Measurements from ENCODE around the gene CCDC86.
A peak's percentile ranks its signal among the peaks of the same experiment; 100 is the strongest.

Gene CCDC86

DNA sequence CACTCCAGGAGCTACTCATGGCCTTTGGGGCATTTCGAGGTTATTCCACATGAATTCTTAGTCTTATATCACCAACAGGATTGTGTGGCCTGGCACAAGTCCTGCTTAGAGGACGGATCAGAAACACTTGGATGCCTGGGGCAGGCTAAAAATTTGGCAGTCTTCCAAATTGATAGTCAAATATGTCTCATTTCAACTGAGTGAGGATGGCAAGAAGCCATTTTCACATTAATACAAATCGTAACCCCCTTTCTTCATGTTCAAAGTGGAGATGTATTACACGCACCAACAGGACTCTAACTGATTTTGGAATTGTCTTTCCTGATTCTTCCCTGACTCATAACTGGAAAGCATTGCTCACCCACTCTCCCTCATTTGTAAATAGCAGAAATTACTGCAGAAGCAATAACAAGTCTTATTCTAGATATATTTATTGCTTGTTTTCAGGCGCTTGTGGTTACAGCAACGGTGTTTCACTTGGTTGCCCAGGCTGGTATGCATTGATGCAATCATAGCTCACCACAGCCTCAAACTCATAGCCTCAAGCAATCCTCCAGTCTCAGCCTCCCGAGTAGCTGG lies 10.3 kb upstream of the CCDC86 start:
- peak; percentile 65 for DNase-seq

DNA sequence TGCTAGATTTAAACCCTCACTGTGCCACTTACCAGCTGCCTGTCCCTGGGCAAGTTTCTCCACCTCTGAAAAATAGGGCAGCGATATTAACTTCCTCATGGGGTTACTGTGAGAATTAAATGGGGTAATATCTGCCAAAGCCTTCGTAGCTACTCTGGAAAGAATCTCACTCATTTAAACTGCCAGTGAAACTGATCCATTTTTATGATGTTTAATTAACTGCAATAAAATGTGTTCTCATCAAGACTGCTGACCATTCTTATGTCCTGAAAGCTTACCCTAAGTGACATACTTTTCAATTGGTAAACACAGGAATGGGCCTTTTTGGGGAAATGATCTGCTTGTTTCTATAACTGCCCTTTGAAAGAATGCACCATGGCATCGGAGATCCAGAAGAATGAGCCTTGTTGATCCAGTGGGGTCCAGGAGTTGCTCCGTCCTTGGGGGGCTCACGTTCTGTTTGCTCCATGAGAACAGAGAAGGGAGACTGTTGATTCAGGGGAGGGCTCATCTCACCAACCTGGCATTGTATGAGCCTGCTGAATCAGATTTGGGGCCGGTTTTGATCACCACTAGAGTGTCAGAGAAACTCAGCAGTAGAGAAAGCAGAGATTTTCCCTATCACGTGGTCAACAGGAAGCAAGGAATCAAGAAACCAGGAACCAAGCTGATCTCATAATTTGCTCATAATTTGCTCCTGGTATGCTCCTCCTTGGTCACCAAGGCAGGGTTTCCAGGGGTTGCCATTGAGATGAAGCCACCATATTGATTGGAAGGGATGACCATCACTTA lies 7.0 kb upstream of the CCDC86 start:
- DNase-seq = no peak

DNA sequence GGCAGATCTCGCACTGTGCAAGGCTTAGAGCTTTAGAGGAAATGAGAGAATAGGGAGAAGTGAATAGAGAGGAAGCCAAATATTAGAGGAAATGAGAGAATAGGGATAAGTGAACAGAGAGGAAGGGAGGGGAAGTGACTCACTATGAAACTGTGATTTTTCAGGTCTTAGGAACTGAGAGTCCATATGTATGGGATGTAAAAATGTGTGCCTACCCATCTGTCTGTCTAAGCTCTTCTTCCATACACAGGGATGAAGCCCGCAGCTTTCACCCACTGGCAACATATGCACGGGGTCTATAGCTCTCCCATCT lies 6.4 kb upstream of the CCDC86 start:
- DNase-seq = peak; percentile 51

DNA sequence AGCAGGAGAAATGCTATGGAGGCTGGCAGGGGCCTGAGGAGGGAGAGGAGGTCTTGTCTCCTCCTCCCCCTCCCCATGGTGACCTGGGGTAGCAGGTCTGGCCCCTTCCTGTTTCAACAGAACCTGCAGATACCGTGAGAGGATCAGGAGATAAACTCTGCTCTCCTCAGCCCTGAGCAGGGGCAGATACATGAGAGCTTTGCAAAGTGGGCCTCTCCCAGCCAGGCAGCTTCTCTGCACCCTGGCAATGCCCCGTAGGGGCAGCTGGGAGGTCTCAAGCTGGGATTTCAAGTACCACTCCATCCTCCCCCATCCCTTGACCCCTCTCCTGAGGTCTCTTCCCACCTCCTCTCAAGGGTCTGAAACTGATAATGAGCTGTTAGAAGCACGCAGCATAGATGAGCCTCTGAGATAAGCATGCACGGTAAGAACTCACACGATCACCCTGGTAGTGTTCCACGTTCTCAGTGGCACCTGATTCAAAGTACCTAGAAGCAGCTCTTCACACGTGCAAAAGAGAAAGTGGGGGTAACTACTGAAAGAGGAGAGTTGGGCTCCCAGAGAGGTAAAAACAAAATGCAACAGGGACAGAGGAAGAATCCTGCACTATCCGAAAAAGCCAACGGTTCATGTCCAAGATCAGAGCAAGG lies 4.9 kb upstream of the CCDC86 start:
- no peak for DNase-seq

DNA sequence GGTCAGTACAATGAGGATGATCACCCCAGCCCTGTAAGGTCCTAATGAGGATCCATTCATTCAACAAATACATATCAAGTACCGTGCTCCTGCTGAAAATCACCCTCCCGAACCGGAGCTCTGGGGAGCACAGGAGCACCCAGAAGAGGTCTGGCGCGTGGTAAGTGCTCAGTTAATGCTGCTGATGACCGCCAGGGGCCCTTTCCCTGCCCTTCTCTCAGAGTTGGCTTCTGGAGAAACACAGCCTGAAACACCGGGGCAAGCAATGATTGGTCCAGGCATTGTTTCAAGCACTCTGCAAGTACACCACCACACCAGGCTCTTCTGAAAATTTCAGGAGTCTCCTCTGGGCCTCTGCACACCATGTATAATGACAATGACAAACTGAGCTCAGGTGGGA lies 3.8 kb upstream of the CCDC86 start:
- peak; percentile 50 for DNase-seq

DNA sequence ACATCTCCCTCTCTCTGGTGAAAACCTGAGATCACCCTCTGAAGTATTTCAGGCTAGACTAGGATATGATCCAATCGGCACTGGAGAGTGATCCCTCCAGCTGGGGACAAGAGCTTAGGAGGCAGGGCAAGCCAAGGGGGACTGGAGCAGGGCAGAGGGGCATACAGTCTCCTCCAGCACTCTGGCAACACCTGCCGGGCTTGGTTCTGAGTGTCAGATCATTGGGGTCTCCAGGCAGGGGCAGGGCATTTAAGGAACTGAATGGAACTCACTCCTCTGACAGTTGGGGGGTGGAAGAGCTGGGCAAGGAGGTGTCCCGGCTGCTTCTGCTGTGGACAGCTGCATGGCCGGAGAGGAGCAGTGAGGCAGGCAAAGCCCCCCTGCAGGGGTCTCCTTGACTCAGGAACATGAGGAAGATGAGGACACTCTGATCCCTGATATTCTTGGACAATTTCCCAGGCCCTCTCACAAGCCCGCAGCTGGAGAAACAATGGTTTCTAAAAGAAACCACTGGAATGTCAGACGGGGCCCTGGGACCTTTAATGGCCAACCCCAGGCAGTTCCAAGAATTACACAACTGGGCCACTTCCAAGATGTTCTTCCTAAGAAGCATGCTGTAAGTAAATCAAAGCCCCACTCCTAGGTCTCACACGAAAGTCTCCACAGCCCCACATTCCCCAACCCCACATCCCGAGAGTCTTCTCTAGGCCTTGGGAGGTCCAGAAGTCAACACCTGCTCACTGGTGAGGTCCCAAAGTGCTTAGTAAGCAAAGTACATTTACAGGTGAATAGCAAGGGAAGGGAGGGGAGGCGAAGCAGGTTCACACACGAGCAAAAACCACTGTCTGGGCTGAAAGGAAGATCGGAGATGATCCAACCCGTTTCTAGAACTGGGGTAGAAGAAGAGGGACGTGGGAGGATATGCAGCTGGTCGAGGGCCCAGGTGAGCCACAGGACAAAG lies 1.2 kb upstream of the CCDC86 start:
- no peak for DNase-seq

DNA sequence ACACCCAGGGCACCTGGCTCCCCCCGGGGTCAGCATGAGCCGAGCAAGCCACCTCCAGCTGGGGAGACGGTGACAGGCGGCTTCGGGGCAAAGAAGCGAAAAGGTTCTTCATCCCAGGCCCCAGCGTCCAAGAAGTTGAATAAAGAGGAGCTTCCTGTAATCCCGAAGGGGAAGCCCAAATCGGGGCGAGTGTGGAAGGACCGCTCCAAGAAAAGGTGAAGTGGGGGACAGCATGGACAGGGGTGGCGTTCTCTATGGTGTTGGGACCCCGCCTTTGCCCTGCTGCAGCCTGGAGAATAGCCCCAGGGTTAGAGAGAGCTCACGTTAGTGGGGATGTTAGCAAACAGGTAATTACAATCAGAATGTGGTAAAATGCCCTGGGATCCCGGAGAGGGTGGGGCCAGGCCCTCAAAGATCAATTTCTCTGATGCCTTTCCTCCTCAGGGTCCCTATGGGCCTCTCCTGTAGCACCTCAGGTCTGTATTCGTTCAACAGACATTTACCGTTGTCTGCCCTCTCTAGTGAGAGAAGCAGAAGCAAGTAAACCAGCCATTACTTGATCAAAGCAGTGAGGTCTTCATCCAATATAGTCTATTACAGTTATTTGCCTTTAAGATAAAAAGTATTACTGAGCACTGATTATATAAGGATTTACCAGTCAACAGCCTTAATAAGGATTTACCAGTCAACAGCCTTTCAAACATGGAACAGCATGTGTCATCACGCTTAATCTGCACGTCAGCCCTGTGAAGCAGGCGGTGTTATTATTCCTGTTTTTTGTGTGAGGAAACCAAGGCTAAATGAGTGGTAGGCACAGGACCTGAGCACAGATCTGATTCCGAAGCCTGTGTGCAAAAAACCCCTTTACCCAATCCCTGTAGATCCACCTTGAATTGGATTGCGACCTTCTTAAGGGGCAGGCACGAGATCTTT lies 1.0 kb downstream of the CCDC86 start:
- DNase-seq = no peak

DNA sequence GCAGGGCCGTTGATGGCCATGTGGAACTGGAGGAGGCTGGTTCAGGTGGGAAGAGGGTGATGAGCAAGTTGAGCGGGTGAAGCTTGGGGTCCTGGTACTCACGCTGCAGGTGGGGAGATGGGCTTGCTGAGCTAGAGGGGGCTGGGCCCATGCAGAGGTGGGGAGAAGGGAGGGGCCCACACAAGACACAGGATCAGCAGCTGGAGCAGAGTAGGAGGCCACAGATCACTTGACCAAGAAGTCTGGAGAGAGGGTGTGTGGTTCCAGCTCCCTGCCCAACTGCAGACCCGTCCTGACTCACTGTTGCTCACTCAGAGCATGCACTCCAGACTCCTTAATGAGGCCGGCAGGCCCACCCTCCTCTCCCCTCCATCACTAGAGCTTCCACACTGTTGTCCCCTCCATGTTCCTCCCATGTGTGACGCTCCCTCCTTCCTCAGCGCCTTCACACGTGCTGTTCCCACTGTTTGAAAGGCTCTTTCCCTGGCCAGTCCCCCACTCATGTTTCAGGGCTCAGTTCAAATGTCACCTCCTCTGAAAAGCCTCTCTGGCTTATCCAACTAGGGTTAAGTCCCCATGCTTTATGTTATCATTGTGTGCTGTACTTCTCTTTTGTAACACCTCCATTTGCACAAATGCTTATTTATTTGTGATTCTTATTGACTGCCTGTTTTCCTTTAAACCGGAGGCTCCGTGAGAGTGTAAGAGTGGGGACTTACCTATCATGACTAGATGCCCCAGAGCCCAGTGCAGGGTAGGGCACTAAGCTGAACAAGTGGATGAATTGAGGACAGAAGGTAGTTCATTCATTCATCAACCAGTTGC lies 2.3 kb downstream of the CCDC86 start:
- no peak for DNase-seq

DNA sequence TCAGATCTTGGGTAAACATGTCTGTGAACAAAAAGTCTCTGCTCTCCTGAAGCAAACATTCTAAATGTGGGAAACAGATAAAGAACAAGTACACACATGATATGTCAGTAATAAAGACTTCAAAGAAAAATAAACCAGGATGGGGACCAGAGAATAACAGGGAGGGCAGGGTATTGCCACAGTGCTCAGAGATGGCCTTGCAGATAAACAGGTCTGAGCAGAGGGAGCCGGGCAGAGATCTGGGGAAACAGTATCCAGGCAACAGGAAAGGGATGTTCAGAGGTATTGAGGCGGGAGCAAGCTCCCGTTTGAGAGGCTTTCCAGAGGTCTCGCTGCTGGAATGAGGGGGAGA lies 2.9 kb downstream of the CCDC86 start:
- no peak for DNase-seq

DNA sequence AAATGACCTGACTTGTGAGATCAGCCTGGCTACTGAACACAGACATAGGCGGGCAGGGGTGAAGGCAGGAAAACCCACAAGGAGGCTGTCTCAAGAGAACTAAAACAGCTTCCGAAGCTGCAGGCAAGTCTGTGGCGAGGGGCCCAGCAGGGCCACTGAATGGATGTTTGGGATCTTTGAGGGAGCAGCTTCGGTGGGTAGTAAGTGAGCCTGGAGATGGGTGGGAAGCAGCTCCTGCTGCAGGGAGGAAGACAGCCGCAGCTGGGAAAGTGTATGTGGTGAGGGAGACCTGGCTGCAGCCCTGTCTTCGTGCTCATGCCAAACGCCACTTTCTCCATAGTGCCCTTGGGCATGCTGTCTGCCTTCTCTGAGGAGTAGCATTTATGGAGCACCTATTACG lies 3.4 kb downstream of the CCDC86 start:
- no peak for DNase-seq

DNA sequence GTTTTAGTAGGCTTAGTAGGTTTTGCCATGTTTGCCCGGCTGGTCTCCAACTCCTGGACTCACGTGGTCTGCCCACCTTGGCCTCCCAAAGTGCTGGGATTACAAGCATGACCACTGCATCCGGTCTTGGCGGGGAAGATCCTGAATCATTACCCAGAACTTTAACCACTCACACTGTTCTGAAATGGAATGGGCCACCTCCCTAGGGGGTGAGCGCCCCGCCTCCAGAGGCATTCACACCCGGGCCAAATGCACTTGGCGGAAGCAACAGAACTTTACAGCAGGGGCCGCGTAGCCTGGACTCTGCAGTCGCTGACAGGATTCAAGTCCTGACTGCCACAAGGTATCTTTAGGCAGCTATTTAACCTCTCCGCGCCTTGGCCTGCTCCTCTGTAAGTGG lies 5.4 kb downstream of the CCDC86 start:
- DNase-seq = no peak

DNA sequence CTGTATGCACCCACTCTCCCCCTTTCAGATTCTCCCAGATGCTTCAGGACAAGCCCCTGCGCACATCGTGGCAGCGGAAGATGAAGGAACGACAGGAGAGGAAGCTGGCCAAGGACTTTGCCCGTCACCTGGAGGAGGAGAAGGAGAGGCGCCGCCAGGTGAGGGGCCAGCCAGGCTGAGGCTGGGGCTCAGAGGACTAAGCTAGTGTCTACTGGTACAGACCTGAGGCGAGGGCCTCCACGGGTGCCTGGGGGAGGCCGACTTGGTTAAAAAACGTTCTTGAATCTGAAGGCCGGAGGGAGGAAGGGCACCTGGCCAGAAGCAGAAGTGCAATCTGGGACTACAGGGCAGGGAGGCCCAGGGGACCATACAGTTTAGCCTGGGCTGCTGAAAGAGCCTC lies 6.0 kb downstream of the CCDC86 start:
- no peak for DNase-seq

DNA sequence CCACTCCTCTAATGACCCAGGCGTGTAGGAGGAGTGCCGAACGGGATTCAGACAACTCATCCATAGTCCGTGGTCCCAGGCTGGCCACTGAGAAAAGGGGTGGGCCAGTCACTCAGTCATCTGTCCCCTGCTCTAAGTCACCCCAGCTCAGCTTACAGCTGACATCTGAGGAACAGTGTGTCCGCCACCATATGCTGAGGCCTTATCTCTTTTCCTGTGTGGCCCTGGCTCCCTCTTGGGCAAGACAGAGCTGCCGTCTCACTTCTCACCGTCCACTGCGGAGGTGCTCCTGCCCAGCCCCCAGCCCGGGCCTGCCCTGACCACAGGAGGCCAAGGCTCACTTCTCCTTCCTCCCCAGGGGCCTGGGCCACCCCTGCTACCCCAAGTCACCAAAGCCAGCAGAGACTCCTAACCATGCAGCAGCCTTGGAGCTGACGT lies 6.8 kb downstream of the CCDC86 start:
- DNase-seq = no peak

DNA sequence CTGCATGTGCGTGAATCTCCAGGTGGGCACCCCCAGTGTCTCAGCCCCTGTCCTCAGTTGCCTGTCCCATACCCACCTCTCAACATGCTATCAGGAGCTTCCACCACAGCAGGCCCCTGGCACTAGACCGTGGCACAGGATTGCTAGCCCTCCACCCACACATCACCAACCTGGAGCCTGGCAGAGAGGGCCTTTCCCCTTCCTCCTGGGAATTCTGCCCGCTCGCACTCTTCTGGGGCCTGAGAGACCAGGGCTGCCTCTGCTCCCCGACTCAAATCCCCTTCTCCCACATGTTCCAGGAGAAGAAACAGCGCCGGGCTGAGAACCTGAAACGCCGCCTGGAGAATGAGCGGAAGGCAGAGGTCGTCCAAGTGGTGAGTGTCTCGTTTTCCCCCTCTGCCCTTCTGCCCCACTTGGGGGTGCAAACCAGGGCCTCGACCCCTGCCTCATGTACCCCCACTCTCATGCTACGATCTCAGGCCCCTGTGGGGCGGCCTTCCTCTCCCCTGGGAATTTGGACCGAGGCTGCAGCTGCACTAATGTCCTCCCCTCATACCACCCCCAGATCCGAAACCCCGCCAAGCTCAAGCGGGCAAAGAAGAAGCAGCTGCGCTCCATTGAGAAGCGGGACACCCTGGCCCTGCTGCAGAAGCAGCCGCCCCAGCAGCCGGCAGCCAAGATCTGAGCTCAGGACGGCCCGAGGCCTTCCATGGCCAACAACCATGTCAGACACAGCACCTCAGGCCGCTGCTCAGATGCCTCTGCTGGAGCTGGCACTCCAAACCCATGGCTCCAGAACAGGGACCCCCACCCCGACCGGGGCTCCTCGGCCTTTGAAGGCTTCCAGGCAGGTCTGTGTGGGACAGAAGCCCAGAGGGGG lies 8.0 kb downstream of the CCDC86 start:
- DNase-seq = no peak

DNA sequence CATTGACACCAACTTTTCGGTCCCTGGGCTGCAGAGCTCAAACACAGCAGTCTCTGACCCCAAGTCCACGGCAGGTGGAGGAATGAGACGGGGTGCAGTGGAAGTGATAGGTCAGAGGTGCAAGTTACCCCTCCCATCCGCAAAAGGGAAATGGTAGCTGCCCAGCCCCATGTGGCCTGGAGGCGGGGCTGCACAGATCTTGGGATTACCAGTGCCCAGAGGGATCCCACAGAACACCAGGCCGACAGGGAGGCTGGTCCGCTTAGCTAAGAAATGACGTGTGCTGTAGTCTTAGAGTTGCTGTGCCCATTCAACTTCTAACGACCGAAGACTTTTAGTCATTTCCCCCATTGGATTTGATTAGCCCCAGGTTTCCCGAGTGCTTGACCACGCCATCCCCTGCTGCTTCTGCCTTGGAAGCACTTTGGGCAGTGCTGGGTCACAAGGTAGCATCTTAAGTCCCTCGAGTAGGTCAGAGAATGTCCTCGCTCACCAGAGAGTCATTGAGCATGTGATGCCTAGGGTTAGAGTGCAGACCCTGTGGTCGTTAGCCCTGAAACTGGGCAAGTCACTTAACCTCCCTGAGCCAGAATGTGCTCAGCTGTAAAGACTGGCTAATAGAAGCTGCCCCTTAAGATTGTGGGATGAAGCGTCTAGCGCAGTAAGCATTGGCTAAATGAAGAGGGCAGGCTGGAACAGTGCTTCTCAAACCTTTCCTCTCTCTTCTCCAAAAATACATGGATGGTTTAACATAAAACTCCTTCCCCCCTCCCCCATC lies 9.6 kb downstream of the CCDC86 start:
- no peak for DNase-seq

DNA sequence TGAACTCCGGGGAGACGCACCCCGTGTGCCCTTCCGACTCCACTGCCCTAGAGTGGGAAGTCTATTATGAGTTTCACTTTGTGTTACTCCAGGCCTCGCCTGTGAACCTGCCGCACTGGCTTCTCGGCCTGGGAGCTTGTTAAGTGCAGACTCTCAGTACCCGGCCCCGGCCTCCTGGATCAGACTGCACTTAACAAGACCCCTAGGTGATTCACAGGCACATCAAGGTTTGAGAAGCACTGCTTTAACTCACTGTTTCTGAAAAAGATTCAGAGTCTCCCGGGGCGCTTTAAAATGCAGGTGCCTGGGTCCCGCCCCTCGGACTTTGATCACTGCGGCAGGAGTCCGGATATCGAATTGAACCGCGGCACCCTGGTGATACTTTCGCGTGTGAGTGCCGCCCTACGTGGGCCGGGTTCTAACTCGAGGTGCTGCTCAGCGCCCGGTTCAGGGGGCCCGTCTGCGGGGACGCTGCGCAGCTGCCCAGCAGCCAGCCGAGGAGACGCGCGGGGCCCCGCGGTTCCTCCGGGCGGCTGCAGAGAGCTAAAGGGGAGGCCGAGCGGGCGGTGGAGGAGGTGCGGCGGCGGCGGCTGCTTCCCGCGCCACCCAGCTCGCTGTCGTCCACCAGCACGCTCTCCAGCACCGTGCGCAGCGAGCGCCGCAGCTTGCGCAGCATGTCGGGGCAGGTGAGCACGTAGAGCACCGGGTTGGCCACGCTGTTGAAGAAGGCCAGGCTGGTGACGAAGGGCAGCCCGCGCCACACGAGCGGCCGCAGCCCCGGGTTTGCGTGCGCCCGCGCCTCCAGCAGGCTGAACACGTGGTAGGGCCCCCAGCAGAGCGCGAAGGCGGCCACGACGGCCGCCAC lies 10.4 kb downstream of the CCDC86 start:
- DNase-seq = no peak

DNA sequence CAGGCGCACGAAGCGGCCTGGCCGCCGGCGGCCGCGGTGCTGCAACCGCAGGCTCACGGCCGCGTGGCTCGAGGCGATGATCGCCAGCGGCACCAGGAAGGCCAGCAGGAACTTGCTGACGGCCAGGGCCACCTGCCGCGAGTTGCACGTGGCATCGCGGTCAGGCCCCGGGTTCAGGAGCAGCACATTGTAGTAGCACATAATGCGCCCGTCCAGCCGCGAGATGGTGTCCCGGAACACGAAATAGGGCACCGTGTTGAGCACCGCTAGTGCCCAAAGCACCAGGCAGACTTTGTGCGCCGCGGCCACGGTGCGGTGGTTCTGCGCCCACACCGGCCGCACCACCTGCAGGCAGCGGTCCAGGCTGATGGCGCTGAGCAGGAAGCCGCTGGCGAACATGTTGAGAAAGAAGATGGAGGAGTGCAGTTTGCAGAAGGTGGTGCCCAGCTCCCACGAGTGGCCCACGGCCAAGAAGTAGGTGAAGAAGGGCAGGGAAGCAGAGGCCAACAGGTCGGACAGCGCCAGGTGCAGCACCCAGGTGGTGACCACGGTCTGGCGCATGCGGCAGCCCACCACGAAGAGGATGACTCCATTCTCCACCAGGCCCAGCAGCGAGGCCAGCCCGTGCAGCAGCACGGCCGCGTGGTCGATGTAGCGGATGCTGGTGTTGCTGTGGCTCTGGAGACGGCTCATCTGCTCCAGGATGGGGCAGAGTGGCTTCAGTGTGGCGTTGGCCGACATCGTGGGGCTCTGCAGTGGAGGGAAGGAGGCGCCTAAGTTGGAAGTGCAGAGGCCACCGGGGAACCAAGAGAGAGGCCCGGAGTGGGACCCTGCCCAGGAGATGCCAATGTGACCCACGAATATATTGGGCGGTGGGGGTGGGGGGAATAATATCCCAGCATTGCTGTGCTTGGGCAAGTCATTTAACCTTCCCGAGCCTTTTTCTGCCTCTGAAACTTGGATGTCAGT lies 11.4 kb downstream of the CCDC86 start:
- no peak for DNase-seq
